ENCODE data around the gene RFX3. TPM values are rescaled to one million over a fixed set of nuclear protein-coding genes. Genes with fewer than 3 reads are reported as not detected.

Gene RFX3
- total and polyA plus RNA-seq, 4 donors = 0.30 to 4.6 (median 1.5) TPM

DNA sequence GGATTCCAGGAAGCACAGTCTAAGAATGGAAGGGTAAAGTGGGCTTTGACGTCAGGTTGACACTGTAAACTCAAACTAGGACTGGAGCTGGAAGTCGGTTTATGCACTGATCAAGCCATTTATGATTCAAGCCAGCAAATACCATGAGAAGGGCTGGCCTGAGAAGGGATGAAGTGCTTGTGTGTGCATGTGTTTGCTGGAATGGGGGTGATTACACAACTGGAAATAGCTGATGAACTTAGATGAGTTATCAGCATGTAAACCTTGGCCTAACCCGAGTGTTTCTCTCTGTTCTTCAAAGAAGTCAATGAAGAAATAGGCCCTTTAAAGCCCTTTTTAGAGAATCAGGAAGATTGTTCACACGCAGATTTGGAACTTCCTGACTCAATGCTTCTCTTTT lies 287.6 kb downstream of the RFX3 start:
- Histone ChIP-seq H3K9ac (ENCODE audit: low read depth in 1 of 2, low read length in 2 of 2) (no peak overlapping the region), H3K27me3 (ENCODE audit: control insufficient read depth in 4 of 4, insufficient read depth in 4 of 4, low read length in 3 of 4) (no peaks in the 10 kb centered on the region), H3K9me3 (ENCODE audit: control insufficient read depth in 4 of 4, low read length in 3 of 4) (no peaks in the 10 kb centered on the region), H3K4me1 (ENCODE audit: control insufficient read depth in 4 of 4, insufficient read depth in 4 of 4, low read length in 3 of 4) (peaks cover 0 to 2% (median 0%) of the 10 kb centered on the region in 4 donors), H3K4me3 (ENCODE audit: low read depth in 1 of 3, low read length in 3 of 3) (no peak overlapping the region), H3K36me3 (ENCODE audit: control insufficient read depth in 4 of 4, insufficient read depth in 3 of 4, low read depth in 1 of 4, low read length in 3 of 4) (no peaks in the 10 kb centered on the region), H3K27ac (ENCODE audit: low read depth in 1 of 2, low read length in 2 of 2) (no peak overlapping the region)
- 86% methylated on average over 4 of the region's 4 CpGs for WGBS
- TF ChIP-seq EGR1 (IDR thresholded peaks at IDR 0.05; ENCODE audit: low read depth in 2 of 2) = no peak
- no peak for TF ChIP-seq FOXA1 (IDR thresholded peaks at IDR 0.05)
- TF ChIP-seq, protein P1, sequence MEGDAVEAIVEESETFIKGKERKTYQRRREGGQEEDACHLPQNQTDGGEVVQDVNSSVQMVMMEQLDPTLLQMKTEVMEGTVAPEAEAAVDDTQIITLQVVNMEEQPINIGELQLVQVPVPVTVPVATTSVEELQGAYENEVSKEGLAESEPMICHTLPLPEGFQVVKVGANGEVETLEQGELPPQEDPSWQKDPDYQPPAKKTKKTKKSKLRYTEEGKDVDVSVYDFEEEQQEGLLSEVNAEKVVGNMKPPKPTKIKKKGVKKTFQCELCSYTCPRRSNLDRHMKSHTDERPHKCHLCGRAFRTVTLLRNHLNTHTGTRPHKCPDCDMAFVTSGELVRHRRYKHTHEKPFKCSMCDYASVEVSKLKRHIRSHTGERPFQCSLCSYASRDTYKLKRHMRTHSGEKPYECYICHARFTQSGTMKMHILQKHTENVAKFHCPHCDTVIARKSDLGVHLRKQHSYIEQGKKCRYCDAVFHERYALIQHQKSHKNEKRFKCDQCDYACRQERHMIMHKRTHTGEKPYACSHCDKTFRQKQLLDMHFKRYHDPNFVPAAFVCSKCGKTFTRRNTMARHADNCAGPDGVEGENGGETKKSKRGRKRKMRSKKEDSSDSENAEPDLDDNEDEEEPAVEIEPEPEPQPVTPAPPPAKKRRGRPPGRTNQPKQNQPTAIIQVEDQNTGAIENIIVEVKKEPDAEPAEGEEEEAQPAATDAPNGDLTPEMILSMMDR (IDR thresholded peaks at IDR 0.05; ENCODE audit: low read depth, low read length, missing input control) = no peak
- TF ChIP-seq NR2F2 (IDR thresholded peaks at IDR 0.05) = no peak
- no peak for TF ChIP-seq REST (IDR thresholded peaks at IDR 0.05)
- TF ChIP-seq FOXA2 (IDR thresholded peaks at IDR 0.05) = no peak
- TF ChIP-seq YY1 (IDR thresholded peaks at IDR 0.05) = no peak
- TF ChIP-seq, protein P2, sequence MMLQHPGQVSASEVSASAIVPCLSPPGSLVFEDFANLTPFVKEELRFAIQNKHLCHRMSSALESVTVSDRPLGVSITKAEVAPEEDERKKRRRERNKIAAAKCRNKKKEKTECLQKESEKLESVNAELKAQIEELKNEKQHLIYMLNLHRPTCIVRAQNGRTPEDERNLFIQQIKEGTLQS (IDR thresholded peaks at IDR 0.05) = no peak
- no peak for TF ChIP-seq RAD21 (IDR thresholded peaks at IDR 0.05)
- no peak for DNase-seq (ENCODE audit: low spot score)

DNA sequence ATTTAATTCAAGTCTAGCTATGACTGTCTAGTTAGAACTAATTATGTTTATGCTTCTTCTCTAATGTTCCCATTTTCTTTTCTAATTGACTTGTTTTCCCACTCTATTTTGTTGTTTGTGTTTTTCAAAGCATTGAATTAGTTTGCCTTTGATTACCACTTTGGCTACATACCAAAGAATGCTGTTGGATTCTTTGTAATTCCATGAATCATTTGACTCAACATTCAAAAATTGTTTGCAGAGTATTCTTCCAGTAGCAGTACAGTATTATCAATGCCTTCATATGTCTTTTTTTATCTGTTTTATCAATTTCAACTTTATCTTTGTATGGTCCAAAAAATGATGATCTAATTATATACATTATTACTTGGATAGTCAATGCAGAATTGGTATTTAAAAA lies 288.7 kb downstream of the RFX3 start:
- Histone ChIP-seq H3K9ac (ENCODE audit: low read depth in 1 of 2, low read length in 2 of 2) (no peak overlapping the region), H3K9me3 (ENCODE audit: control insufficient read depth in 4 of 4, low read length in 3 of 4) (no peaks in the 10 kb centered on the region), H3K4me1 (ENCODE audit: control insufficient read depth in 4 of 4, insufficient read depth in 4 of 4, low read length in 3 of 4) (peaks cover 0 to 2% (median 0%) of the 10 kb centered on the region in 4 donors), H3K27me3 (ENCODE audit: control insufficient read depth in 4 of 4, insufficient read depth in 4 of 4, low read length in 3 of 4) (no peaks in the 10 kb centered on the region), H3K36me3 (ENCODE audit: control insufficient read depth in 4 of 4, insufficient read depth in 3 of 4, low read depth in 1 of 4, low read length in 3 of 4) (no peaks in the 10 kb centered on the region), H3K27ac (ENCODE audit: low read depth in 1 of 2, low read length in 2 of 2) (no peak overlapping the region), H3K4me3 (ENCODE audit: low read depth in 1 of 3, low read length in 3 of 3) (no peak overlapping the region)
- no peak for TF ChIP-seq JUND (IDR thresholded peaks at IDR 0.05)
- TF ChIP-seq HNF4A (conservative IDR thresholded peaks at IDR 0.05) = no peak
- no peak for TF ChIP-seq FOXA2 (IDR thresholded peaks at IDR 0.05)
- TF ChIP-seq NR2F2 (IDR thresholded peaks at IDR 0.05) = no peak
- DNase-seq (ENCODE audit: low spot score) = no peak

GRCh38 chr9:3235497-3235896 lies 290.3 kb downstream of the RFX3 start:
- no peak for DNase-seq (ENCODE audit: low spot score)
- no peaks in the 10 kb centered on the region for H3K4me1 ChIP-seq (ENCODE audit: control insufficient read depth in 4 of 4, insufficient read depth in 4 of 4, low read length in 3 of 4)
- no peak for TF ChIP-seq HNF4G (IDR thresholded peaks at IDR 0.05)
- no peak for TF ChIP-seq FOXA2 (IDR thresholded peaks at IDR 0.05)
- no peak for TF ChIP-seq TAF1 (conservative IDR thresholded peaks at IDR 0.05)
- no peak for TF ChIP-seq RAD21 (IDR thresholded peaks at IDR 0.05)
- TF ChIP-seq GABPA (IDR thresholded peaks at IDR 0.05 in 1 of 2, conservative IDR thresholded peaks at IDR 0.05 in 1 of 2) = no peak
- TF ChIP-seq, protein P3, sequence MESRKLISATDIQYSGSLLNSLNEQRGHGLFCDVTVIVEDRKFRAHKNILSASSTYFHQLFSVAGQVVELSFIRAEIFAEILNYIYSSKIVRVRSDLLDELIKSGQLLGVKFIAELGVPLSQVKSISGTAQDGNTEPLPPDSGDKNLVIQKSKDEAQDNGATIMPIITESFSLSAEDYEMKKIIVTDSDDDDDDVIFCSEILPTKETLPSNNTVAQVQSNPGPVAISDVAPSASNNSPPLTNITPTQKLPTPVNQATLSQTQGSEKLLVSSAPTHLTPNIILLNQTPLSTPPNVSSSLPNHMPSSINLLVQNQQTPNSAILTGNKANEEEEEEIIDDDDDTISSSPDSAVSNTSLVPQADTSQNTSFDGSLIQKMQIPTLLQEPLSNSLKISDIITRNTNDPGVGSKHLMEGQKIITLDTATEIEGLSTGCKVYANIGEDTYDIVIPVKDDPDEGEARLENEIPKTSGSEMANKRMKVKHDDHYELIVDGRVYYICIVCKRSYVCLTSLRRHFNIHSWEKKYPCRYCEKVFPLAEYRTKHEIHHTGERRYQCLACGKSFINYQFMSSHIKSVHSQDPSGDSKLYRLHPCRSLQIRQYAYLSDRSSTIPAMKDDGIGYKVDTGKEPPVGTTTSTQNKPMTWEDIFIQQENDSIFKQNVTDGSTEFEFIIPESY (IDR thresholded peaks at IDR 0.05) = no peak
- TF ChIP-seq, protein P1 (IDR thresholded peaks at IDR 0.05; ENCODE audit: low read depth, low read length, missing input control) = no peak
- TF ChIP-seq, protein P2 (IDR thresholded peaks at IDR 0.05) = no peak
- TF ChIP-seq JUND (IDR thresholded peaks at IDR 0.05) = no peak
- H3K9ac ChIP-seq (ENCODE audit: low read depth in 1 of 2, low read length in 2 of 2) = no peak overlapping the region
- 100% methylated on average over 1 of the region's 1 CpG for WGBS
- H3K9me3 ChIP-seq (ENCODE audit: control insufficient read depth in 4 of 4, low read length in 3 of 4) = no peaks in the 10 kb centered on the region
- H3K27me3 ChIP-seq (ENCODE audit: control insufficient read depth in 4 of 4, insufficient read depth in 4 of 4, low read length in 3 of 4) = no peaks in the 10 kb centered on the region
- no peaks in the 10 kb centered on the region for H3K36me3 ChIP-seq (ENCODE audit: control insufficient read depth in 4 of 4, insufficient read depth in 3 of 4, low read depth in 1 of 4, low read length in 3 of 4)
- no peak overlapping the region for H3K4me3 ChIP-seq (ENCODE audit: low read depth in 1 of 3, low read length in 3 of 3)
- H3K27ac ChIP-seq (ENCODE audit: low read depth in 1 of 2, low read length in 2 of 2) = no peak overlapping the region

All from liver (tissue), 9 donors.